T-helper 9 cell (primary cell): Measurements from ENCODE around the gene CDH13.

Experiments used
- DNase-seq: peaks from one replicate; pipeline ENCODE4 v3.0.0-alpha.2; 2020

The CDH13 gene

DNA sequence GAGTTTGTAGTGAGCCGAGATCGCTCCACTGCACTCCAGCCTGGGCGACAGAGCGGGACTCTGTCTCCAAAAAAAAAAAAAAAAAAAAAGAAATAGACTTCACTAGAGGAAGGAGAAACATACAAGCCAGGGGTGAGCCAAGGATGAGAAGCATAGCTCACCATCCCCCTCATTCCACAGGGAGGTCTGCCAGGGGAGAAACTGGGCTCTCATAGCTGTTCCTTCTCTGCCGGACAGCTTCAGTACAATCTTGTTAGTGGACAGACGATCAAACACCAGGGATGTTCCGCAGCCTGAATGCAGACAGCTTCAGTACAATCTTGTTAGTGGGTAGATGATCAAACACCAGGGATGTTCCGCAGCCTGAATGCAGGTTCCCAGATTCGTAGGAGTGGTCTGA lies 509.6 kb downstream of the CDH13 start:
- no peak for DNase-seq

DNA sequence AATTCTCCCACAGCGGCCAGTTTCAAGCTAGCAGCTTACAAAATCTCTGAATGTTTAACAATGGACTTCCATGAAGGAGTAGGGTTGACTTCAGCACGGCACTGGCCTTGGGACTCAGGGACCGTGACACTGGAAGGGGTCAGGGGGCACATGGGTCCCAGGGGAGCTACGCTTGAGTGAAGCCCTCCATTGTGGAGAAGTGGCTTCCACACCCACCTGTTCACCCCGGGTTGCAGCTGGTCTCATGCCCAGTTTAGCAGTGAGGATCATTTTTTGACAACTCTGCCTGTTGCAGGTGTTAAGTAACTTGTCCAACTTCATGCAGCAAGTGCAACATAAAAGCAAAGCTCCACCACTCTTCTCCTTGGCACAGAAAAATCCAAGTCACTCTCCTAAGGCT lies 510.2 kb downstream of the CDH13 start:
- DNase-seq: no peak

DNA sequence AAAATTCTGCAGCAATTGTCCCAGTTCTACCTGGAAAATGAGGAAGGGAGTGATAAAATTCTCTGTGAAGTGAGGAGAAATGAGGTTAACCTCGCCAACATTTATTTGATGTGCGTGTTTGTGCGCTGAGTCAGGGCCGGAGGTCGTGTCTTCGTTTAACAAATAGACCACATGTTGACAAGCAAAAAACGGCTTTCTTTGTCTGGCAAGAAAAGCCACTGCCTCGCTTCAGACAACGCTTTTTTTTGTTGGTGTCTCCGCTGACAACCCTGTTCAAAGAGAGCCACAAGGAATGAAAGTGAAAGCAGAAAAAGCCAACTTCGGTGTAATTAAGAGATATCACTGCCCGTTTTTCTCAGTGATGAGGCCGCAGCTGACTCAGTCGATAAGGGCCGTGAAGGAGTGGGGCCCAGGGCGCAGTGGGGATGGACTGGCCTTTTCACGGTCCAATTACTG lies 510.6 kb downstream of the CDH13 start:
- no peak for DNase-seq

DNA sequence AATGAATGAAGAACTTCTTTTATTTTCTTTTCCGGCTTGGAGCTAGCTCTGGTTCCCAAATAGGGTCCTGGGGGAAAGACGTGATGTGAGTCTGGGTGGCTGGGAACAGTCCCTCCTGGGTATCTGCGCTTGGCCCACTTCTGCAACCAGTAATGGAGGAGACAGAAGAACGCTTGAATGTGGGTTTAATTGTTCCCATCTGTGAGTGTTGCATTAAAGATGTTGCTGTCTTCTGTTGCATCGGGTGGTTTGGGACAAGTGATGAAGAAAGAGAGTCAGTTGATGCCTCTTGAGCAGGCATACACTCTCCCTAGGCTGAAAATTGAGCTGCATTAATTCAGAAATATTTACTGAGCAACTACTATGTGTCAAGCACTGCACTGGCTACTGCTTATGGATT lies 511.1 kb downstream of the CDH13 start:
- no peak for DNase-seq

DNA sequence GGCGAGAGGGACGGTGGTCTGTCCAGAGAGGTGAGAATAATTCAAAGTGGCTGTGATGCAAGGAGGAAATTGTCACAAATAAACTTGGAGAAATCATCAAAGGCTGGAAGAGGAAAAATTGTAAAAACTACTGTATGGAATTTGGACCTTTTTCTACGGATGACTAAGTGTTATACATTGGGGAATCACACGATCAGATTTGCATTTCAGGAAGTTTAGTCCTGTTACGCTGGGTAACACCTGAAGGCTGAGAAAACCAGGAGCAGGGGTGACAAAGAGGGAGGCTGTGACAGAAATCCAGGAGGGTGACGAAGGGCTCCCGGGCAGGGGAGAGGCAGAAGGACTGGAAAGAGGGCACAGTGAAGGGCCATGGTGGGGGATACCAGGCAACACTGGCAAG lies 511.7 kb downstream of the CDH13 start:
- no peak for DNase-seq

DNA sequence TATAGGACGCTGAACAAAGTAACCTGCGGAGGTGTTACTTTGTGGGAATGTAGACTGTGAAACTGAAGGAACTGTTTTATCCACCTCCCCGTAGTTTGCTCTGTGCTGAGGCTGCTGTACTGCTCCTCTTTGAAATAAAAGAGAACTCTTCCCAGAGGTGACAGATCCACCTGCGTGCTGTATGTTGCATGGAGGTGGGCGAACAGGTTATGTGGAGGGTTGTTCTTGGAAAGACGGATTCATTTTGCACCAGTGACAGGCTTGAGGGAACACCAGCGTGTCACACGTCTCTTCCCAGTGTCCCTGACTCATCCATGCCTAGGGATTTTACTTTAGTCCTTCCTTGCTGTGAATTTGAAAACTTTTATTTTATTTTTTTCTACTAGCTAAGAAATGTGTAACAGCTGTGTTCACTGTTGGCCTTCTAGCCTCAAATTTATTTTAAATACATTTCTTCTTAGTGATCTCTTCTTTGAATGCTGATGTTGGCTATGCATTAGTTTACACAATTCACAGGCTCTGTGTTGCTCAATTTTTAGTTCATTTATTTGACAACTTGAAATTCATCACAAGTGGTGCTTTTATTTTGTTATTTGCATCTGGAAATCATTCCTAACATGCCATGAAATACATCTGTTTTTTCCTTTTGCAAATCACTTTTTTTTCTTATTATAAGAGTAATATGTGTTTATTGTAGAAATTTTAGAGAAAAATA lies 512.4 kb downstream of the CDH13 start:
- no peak for DNase-seq

DNA sequence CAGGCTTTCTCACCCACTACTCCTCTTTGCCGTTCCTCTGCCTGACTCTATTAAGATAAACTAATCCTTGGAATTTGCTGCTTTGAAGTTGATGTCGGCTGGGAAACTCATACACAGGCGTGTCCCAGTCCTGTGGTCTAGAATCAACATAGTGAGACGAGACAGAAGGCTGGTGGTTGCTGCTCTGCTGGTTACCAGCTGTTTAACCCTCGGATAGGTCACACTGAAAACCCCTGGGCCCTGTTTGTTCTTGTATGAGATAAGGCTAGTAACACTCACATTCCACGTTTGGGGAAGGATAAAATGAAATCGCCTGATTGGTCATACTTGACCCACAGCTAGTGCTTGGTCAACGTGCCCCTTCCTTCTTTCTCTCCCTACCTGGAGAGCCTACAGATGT lies 517.0 kb downstream of the CDH13 start:
- no peak for DNase-seq

DNA sequence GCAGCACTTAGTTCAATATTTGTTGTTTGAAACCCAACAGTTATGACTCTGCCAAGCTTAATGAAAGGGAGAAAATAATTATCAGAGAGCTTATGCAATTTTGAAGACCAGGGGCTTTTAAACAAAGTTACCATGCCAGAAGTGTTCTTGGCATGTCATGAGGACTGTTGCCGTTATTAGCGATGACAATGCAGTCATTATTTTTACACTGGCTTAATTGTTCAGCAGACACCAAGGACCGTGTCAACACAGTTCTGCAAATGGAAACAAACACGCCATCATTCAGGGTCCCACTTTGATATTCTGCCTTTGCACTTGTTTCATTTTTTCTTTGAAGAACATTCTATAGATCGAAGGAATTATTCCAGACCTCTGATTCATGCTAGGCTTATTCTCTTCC lies 518.5 kb downstream of the CDH13 start:
- no peak for DNase-seq

DNA sequence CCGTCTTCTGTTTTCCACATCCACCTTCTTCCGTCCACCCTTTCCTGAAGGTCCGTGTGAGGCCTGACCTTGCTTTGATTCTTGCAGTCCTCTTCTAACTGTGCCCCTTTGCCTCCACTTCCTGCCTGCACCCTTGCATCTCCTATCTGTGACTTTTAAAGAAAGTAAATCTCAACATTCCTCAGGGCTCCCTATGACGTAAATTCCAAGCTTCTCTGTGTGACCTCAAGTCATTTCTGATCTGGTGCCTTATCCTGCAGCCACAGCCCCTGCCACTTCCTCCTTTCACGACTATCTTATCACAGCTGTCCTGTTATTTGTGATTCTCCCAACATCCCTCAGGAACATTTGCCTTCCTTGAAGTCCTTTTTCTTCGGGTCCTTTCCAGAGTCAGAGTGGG lies 520.5 kb downstream of the CDH13 start:
- no peak for DNase-seq

DNA sequence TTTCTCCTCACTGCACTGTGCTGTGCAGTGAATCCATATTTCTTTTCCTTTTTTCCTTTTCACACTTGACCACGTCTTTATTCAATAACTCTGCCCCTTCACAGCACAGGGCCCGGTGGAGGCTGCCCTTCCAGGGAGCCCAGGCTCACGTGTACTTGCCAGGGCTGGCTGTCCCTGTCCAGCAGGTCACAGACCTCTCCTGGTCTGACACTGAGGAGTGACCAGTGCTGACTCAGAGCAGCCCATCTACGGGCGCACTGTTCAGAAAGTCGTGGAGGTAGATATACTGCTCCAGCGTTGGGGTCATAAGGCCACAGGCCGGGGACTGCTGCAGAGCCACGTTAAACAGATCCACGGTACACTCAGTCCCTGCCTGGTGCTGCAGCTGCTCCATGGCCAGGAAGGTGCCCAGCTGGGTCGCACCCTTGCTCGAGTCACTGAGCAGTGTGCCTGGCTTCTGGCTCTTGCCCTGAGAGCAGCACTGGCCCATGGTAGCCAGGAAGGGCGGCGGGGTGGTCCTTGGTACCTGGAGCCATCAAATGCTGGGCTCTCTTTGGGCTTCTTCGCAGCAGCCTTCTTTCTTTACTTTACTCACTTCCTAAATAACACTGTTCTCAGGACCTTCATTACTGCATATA lies 531.7 kb downstream of the CDH13 start:
- no peak for DNase-seq

DNA sequence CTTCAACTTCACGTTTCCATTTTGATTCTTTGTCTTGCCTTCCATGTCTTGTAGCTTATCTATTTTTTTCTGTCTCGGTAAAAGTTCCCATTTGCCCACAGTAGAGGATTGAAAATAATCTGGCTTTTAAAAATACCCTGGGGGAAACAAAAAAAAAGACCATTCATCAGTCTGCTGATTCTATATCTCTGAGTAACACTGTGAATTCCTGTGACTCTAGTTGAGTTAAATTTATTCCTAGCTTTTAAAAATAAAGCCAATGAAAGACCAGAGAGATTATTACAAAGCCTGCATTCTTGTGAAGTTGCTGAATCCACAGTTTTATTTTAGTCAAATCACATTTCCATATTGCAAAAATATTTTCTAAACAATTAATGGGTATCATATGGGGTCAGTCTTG lies 532.3 kb downstream of the CDH13 start:
- DNase-seq: no peak

DNA sequence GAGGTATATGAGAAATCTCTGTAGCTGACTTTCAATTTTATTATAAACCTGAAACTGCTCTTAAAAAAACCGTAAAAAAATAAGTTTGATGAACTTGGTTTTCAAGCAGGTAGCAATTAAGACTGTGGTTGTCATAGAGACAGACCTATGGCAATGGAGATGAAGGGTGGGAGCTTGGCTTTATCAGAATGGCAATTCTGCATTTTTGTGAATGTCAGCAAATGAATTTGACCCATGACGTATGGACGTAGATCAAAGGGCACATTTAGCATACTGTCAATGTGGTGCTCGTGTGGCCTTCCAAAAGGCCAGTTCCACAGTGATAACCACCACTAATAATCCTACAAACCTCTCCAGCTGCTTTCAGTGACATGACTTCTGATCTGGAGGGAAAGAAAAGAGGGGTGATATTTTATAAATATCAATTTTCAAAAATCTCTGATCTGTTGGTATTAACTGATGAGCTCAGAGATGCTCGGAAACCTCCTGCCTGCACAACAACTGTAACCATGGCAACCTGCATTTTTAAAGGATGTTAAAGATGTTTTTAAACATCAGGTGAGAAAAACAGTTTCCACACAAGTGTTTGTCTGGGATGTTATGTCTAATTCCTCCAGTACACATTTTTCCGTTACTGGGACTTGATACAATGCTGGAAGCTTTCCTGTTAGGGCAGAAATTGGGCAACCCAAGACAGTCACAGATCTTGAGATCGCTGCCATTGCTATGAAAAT lies 533.7 kb downstream of the CDH13 start:
- no peak for DNase-seq

DNA sequence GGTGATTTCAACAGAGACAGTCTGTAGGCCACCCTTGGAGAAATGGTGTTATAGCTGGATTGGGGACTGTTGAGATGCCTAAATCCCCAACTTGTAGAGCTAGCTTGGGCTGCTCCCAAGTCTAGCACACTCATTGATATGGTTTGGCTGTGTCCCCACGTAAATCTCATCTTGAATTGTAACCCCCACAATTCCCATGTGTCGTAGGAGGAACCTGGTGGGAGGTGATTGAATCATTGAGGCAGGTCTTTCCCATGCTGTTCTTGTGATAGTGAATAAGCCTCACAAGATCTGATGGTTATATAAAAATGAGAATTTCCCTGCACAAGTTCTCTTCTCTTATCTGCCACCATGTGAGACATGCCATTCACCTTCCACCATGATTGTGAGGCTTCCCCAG lies 536.0 kb downstream of the CDH13 start:
- DNase-seq: no peak

DNA sequence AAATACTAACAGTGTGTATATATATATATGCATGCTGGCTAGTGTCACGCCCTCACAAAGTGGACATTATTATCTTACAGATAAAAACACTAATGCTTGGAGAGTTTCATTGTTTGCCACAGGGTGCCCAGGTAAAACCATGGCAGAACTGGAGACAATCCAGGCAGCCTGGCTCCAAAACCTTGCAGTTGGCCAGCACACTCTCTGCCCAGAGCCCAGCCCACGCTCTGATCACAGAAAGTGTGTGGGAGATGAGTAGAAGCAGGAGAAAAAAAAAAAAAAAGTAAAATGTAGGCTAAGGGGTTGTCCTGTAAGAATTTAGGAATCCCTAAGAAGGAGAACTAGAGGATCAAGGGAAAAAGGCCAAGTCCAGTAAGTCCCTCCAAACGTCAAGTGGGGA lies 538.0 kb downstream of the CDH13 start:
- DNase-seq: no peak

DNA sequence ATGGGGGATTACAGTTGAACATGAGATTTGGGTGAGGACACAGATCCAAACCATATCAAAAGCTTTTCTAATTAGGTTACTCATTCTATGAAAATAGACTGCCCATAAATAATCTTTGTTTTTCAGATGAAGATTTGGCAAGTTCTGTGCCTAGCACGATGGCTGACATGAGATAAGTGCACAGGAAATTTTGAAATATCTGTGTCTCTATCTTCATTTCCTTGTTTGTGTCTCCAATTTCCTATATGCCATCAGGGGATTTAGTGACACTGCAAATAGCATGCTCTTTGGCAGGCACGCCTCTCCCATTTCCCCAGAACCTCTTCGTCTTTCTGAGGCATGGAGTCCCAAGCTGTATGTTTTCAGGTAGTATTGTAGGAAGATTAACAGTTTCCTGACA lies 544.6 kb downstream of the CDH13 start:
- no peak for DNase-seq

DNA sequence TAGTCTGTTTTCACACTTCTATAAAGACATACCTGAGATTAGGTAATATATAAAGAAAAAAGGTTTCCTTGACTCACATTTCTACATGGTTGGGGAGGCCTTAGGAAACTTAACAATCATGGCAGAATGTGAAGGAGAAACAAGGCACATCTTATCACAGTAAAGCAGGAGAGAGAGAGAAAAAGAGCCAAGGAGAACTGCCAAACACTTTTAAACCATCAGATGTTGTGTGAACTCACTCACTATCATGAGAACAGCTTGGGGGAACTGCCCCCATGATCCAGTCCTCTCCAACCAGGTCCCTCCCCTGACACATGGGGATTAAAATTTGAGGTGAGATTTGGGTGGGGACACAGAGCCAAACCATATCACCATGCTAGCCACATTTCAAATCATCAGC lies 547.9 kb downstream of the CDH13 start:
- DNase-seq: no peak

DNA sequence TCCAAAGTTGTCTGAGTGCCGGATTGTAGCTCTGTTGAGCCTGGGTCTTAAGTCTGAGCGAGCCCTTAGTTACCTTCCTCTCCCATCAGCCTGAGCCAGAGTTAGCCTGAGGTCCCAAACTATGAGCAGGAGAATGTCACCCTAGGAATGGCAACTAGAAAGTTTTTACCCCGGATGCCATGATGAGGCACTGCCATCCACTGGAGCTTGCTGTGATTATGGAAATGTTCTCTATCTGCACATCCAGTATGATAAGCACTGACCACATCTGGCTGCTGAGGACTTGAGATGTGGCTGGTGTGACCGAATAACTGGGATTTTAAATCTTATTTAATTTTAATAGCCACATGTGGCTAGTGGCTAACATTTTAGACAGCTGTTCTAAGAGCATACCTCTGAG lies 550.0 kb downstream of the CDH13 start:
- no peak for DNase-seq

DNA sequence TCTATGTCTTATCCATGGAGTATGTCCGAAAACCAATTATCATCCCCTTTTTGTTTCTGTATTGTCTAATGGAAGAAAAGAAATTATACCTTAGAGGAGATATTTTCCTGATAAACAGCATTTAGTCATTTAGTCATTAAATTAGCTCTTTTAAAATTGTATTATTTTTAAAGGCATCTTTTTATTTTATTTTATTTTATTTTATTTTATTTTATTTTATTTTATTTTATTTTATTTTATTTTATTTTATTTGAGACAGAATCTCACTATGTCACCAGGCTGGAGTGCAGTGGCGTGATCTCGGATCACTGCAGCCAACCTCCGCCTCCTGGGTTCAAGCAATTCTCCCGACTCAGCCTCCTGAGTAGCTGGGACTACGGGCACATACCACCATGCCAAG lies 559.1 kb downstream of the CDH13 start:
- DNase-seq: no peak

DNA sequence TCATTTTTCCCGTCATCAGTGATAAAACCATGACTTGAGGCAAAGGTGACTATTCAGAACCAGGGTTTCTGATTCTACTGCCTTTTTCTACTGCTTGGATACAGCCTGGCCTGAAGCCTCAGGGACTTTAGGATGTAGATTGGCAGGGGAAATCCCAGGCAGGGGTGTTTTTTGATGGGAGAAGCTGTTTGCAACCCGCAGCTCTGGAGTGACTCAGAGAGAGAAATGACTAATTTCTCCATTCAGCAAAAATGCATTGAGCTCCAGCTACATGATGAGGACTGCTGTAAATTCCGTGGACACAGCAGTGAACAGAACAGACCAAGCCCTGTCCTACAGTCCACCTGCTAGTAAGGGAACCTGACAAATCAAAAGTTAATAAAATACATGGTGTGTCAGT lies 560.6 kb downstream of the CDH13 start:
- DNase-seq: no peak

DNA sequence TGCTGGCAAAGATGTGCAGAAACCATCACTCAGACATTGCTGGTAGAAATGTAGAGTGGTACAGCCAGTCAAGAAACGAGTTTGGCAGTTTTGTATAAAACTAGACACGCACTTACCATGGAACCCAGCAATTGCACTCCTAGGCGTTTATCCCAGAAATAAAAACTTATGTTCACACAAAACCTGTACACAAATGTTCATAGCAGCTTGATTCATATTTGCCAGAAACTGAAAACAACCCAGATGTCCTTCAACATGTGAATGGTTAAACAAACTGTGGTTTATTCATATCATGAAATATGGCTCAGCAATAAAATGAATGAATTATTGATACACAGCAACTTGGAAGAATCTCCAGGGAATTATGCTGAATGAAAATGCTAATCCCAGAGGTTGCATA lies 570.0 kb downstream of the CDH13 start:
- DNase-seq: no peak

DNA sequence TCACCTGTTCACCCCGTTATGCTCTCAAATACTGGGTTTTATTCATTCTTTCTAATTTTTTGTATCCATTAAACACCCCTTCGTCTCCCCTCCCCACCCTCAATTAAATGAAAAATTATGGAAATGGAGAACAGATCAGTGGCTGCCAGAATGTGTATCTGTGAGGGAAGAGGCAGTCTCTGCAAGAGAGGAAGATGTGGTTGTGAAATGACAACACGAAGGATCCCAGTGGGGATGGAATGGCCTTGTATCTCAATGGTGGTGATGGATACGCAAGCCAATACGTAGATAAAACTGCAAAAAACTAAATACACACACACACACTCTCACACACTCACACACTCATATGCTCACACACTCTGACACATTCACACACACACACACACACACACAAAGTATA lies 570.7 kb downstream of the CDH13 start:
- no peak for DNase-seq

DNA sequence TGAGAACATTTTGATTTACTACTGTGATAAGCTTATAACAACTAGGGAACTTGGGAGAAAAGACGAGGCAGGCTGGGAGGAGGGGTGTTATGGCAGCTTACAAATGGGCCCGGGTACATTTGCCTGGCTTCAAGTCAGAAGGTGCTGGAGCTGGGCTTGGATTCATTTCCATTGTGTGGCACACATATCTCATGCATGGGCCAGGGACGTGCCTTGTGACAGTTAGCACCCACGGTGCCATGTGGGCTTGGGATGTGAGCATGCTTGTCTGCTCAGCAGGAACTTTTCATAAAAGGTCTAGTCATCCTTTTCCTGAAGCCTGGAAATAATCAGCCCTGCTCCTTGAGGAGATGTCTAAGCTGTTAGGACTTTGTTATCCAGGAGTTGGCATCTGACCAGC lies 572.2 kb downstream of the CDH13 start:
- DNase-seq: no peak

DNA sequence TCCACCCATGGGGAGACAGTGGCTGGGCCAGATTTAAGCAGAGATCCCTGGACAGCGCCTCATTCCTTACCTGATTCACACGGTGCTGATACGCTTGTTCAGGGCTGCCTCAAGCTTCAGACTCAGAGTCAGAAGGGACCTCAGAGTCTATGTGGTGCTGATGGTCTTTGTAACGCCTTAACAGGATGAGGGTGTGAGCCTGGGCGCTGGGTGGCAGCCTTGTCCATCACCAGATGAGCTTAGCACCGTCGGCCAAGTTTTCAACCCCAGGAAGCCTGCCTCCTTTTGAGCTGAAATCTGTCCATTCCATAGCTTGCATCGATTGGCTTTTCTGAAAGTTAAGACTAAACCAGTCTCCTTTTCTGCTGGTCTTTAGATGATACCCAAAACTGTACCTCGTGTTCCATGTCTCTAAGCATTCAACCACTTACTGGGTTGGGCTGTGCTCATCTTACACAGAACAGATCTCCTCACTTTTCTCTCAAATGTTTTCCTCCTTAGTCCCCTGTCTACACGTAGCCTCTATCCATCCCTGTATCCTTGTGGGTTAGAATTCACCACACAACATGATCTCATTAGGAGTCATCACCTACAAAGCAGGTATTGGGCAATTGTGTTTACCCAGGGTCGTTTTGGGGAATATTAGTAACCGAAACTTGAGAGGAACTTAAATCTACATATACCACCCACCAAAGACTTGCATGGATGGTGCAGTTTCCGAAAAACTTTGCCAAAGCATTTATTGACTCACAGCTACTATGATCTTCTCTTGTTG lies 573.4 kb downstream of the CDH13 start:
- DNase-seq: no peak
